Fibroblast of the conjunctiva (primary cell): ENCODE data around the gene TDRD7.
A peak's percentile ranks its signal among the peaks of the same experiment; 100 is the strongest.

Source experiments
- DNase-seq: peaks from one replicate; pipeline ENCODE4 v3.0.0-alpha.2; 2010; ENCODE audit warnings: low read depth

TDRD7 gene, protein sequence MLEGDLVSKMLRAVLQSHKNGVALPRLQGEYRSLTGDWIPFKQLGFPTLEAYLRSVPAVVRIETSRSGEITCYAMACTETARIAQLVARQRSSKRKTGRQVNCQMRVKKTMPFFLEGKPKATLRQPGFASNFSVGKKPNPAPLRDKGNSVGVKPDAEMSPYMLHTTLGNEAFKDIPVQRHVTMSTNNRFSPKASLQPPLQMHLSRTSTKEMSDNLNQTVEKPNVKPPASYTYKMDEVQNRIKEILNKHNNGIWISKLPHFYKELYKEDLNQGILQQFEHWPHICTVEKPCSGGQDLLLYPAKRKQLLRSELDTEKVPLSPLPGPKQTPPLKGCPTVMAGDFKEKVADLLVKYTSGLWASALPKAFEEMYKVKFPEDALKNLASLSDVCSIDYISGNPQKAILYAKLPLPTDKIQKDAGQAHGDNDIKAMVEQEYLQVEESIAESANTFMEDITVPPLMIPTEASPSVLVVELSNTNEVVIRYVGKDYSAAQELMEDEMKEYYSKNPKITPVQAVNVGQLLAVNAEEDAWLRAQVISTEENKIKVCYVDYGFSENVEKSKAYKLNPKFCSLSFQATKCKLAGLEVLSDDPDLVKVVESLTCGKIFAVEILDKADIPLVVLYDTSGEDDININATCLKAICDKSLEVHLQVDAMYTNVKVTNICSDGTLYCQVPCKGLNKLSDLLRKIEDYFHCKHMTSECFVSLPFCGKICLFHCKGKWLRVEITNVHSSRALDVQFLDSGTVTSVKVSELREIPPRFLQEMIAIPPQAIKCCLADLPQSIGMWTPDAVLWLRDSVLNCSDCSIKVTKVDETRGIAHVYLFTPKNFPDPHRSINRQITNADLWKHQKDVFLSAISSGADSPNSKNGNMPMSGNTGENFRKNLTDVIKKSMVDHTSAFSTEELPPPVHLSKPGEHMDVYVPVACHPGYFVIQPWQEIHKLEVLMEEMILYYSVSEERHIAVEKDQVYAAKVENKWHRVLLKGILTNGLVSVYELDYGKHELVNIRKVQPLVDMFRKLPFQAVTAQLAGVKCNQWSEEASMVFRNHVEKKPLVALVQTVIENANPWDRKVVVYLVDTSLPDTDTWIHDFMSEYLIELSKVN

DNA sequence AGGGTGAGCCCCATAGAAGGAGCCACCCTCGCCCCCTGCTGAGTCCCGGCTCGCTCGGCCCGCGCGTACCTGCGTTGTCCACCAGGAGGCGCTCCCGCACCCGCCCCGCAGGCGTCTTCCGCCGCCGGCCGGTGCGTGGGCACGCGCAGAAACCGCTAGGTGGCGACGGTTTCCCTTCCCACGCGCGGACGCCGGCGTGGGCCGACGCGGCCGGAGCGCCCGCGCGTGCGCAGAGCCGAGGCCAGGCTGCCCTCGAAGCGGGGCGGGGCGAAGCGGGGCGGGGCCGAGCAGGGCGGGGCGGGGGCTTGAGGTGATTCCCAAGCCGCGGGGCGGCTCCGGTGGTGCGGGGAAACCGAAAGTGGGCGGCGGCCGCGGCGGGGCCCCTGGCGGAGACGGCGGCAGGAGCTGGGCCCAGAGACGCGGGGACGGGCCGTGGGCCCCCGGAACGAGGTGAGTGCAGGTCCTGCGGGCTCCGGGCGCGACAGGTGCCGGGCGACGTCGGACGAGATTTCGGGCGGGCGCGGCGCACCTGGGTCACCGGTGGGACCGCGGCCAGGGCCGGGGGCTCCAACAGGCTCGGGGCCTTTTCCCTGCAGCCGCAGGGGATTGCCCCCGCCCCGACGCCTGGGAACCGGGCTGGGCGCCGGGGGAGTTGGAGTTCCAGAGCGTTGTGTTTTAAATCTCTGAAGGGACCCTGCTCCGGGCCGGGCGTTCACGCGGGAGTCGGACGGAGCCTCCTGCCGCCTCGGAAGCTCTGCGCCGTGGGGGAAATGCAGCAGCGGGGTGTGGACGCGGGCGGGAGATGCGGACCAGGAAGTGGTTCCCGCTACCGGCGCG lies at the start of gene TDRD7:
TSS of gene TDRD7 (plus strand) at position 308 of the 837 bp plus-strand sequence. CDS start 16,370 bp downstream, outside the sequence.
- peak; percentile 56 for DNase-seq

DNA sequence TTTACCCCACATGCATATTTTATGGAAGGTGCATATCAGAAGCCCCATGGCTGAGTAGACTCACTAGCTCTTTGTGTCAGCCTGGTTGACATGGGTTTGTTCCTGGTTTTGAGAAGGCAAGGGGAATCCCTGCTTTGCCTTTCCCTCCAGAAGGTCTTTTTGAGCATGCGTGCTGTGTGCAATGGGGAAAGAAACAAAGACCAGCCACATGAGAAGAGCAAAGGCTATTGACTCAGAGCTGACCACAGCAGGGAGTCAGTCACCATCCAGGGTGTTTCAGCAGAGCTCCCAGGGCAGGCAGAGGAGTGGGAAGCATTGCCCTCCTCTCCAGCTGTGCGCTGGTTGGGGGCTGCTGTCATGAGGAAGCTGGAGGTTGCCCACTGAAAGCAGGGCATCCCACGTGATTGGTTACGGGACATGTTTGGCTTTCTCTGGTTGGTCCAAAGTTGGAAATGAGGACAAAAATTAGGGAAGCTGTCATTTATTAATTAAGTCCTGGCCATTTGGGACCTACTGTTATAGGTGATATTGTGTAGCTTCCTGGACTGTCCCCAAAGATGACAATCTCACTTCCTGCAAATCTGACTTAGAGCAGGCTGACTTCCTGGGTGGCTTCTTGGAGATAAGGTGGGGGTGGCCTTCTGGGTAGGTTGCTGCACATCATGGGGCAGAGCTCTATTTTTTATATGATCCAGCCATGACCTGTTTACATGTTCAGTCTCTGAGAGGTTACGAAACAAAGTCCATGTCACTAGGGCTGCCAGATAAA lies 48.9 kb upstream of the TDRD7 start:
- DNase-seq, result no peak

DNA sequence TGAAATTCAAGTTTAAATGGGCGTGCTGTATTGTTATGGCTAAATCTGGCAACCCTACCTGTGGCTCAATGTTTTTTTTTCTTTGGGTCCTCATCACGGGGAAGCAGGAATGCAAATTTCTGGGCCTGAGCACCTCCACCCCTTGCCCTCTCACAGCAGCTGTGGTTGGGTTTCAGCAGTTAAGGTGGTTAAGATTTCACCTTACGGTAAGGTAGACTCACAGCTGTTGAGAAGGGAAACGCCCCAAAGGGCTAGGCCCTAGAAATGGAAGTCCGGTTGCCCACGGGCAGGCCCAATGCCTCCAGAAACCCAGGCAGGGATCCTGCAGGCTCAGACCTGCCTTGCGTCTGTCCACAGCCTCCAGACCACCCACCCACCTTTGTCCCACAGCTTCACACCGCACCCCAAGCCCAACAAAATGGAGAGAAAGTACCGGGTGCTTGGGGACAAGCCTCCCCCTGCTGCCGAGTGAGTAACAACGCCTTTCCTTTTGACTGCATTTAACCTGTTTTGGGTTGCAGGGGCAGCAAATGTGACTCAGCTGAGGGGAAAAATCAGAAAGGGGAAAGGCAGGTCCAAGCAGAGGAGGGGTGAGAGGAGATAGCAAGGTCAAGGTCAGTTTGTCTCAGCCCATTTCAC lies 48.1 kb upstream of the TDRD7 start:
- DNase-seq, result no peak

DNA sequence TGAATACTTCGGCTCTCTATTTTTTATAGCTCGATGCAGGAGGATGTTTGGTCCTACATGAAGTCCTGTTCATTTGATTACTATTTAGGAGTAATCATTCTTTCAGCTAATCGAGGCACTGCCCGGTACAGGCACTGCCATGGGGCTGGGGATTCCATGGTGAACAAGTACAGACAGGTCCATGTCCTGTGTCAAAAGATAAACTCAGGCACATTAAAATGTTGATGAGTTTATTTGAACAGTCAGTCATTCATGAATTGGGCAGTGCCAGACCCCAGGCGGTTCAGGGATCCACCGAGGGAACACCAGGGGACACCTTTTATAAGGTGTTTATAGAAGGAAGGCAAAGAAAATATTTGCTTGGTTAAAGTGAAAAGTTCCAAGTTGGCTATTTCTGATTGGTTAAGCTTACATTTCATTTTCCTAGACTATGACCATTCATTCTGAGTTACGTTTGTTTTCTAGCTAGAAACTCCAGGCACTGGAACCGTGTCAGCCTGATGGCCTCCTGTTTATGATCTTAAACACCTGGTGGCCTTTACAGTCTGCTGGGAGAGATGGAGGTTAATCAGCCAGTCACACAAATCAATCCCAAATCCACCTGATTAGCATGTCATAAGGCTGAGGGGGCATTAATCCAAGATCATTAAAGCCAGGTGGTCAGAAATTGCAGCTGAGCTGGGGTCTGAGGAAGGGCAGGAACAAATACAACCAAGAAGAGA lies 47.0 kb upstream of the TDRD7 start:
- DNase-seq, result no peak

DNA sequence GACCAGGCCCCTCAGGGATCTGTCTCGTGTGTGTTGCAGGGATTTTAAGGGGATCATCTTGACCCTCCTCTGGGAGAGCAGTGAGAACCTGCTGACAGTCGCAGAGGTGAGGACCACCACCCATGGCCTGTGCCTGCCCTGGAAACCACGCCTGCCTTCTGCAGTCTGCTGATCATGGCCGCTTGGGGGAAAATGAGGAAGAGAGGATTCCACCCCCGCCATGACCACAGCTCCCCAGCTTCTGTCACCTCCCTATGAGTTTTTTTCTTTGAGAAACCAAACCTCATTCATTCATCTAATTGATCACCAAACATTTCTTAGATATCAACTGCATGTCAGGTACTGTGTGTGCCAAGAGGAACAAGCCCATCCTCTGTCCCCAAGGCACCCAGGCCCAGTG lies 46.3 kb upstream of the TDRD7 start:
- no peak for DNase-seq

DNA sequence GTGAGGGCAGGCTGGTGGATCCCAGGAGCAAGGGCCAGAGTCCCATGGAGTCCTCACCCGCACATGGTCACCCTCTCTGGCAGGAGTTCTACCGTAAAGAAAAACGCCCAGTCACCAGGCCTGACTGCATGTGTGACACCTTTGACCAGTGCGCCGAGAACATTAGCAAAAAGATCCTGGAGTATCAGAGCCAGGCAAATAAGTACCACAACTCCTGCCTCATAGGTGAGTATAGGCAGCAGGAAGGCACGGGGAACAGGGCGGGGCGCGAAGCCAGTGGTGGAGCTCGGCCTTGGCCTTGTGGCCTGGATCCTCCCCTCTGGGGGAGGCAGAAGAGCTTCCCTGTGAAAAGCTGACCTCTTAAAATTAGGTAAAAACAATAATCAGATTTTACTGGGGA lies 45.4 kb upstream of the TDRD7 start:
- no peak for DNase-seq

DNA sequence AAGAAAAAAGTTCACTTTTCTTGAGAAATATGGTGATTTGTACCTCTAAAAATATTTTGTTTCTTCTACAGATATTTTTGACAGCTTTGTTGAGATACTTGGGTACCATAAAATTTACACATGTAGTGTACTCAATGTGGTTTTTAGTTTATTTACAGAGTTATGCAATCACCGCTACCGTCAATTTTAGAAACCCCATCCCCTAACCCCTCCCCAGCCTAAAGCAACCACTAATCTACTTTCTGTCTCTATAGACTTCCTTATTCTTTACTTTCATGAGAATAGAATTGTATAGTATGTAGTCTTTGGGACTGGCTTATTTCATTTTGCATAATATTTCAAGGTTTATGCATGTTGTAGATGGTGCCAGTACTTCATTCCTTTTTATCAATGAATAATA lies 45.0 kb upstream of the TDRD7 start:
- no peak for DNase-seq

DNA sequence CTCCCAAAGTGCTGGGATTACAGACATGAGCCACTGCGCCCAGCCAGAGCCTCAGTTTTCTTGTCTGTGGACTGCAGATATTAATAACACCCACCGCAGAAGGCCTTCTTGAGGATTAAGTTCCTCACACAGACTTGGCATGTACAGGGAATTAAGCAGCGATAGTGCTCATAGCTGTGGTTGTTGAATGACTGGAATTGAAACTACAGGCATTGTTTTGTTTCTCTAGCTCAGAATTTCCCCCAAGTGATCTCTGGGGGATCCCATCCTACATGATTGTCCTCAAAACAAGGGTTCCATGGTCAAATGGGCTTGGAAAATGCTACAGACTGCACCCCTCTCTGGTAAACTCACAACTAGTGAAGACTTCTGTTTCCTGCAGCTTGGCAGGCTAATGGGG lies 44.2 kb upstream of the TDRD7 start:
- no peak for DNase-seq

DNA sequence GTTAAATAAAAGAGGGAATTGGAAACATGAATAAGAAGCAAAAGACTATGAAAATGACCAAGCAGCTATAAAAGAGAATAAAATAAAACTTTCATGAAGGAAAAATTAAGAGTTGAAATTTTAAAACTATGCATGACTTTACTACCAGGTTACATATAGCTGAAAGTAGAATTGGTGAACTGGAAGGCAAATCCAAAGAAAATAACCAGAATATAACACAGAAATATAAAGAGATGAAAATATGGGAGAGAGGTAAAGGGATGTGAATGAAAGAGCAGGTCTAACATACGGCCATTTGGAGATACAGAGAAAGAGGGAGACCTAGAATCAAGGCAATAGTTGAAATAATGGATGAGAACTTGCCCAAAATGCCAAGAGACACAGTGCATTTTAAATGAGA lies 42.9 kb upstream of the TDRD7 start:
- no peak for DNase-seq

DNA sequence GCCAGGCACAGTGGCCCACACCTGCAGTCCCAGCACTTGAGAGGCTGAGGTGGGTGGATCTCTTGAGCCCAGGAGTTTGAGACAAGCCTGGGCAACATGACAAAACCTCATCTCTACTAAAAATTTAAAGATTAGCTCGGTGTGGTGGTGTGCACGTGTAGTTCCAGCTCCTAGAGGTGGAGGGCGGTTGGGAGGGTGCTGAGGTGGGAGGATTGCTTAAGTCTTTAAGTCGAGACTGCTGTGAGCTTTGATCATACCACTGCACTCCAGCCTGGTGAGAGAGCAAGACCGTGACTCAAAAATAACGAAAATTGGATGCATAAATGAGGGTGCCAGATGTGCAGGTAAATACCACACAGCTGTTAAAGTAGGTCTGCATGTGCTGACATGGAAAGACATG lies 39.3 kb upstream of the TDRD7 start:
- DNase-seq, result no peak

DNA sequence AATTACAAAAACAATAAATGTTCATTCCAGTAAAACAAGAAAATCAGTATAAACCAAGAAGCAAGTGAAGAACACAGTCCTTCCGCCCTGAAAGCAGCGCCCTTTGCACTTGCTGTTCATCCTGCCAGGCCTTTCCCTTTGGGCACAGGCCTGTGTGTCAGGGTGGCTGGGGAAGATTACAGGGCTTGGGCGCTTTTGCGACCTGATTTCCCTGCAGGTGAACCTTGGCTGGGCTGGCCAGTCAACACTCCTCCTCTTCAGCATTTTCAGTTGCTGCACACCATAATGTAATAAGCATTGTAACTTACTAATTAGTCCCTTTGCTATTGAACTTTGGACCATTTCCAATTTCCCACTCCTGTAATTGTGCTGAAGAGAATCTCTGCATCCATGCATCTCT lies 38.6 kb upstream of the TDRD7 start:
- DNase-seq, result no peak

DNA sequence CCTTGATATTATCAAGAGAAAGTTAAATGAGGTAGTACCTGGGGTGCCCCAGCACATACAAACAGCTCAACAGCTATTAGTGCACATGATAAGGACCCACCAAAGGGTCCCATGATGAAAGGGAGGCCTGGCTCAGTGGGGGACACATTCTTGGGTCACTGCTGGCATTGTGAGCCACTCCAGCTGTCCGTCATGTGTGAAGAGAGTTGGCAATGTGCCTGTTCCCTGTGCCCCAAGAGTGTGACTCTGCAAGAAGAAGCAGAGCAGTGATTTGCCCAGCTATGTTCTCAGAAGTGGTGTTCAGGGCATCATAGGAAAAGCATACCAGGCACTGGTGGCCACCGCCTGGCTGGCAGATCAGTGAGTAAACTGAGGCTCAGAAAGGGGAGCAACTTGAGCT lies 37.1 kb upstream of the TDRD7 start:
- DNase-seq, result no peak

DNA sequence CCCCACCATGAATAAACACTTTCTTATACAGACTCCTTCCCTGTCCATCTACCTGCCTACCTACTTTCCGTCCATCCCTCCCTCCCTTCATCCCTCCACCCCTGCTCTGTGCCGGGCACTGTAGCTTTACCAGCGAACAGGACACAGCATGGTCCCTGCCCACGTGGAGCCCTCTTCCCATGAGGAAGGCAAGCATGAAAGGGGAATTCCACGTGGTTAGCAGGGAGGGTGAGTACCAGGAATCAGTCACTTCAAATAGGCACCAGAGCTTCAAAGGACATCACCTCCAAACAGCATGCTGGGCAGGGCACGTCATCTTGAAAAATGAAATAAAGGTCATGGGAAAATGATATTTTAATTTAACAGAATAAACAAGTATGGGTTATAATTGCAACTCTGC lies 35.0 kb upstream of the TDRD7 start:
- no peak for DNase-seq

DNA sequence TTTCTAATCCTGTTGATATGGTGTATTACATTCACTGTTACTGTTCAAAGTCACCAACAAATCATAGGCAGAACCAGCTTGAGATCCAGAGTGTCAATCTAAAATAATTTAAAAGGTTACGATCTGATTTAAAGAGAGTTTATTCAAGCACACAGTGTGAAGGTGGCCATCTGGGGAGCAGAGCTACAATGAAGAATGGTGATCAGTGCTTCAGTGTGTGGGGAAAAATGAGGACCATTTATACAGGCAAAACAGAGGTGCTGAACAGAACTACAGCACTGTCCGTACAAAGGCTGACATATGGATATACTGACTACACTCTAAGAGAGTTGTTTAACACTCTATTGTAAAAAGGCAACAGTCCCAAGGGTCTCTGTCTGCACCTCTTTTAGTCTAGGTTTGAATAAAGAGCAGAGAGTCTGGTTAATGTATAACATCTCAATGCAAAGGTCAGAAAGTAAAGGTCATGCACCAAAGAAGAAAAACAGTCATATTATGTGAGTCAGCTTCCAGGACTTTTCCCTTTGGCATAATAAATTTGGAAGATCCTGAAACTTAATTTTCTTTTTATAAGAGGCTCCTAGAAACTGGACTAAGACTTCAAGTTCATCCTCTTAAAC lies 29.7 kb upstream of the TDRD7 start:
- DNase-seq, result no peak

DNA sequence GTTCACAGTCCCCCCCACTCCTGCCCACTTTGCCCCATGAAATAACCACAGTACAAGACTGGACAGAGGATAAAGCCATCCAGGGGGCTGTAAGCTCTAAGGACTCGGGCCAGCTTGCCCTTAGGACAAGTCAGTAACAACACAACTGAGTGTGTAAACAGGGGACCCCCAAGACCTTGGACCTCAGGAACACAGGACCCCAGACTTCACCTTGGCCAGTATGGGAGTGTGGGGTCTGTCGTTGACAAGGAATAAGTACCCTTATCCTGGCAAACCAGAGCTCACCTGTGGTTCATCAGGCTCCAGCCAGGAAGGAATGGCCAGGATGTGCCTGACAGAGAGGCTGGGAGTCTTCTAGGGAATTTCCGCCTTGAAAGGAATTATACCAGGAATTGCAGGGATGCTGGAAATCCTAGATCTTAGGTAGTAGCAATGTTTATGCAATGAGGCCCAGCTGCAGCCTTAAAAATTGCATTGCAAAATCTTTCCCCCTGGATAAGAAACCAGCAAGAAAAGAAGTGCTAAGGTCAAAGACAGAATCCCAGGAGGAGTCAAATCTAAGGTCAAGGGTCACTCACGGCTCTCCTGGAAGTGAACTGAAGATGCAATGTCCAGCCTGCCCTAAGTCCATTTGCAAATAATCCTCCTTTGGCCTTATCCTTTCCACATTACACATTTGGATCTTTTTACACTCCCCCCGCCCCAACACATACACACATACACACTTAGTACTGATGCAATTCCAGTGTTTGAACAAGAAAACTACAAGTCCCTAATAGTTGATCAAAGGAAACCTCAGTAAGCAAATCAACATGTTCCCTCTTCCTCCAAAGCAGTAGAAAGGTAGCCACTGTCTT lies 27.3 kb upstream of the TDRD7 start:
- no peak for DNase-seq

DNA sequence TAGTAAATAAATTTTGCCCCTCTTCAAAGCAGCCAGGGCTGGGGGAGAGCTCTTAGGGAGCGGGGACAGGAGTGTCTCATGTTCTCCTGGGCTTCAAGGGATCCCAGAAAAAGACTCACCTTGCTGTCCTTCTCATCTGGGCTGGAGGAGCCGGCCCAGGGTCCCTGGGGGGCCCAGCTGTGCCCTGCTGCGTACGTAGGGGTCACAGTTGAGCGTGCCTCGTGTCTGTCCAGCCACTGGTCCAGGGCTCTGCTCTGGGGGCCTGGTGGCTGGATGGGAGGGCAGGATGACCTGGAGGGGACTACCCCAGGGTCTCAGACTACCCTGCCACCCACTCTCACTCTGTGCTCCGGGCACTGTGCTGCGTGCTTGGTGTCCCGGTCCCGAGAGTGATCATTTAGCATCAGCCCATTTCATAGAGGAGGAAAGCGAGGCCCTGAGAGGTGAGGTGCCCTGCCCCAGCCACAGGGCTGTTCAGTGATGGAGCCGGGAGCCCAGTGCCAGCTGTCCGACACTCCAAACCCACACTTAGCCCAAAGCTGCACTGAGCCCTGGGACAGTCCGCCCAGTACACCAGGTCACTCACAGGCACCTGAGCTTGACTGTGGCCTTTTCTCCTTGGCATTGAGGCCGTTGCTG lies 26.2 kb upstream of the TDRD7 start:
- no peak for DNase-seq

DNA sequence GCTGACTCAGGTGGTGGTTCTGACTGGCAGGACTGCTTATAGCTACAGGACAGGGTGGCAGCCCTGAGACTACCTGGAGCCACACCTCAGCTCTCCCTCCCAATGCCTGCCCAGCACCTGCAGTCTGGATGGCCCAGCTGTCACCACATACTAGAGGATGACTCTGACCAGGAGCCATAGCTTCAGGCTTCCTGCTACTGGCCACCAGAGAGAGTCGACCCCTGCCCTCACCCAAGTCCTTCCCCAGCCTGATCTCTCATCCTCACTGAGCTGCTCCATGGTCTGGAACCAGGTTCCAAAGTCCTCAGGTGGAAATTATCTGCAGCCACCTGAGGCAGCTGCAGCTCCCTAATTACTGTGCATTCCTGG lies 25.6 kb upstream of the TDRD7 start:
- DNase-seq, result no peak
